Keratinocyte (primary cell): ENCODE results near the gene TFPI.

Experiments
- EZH2 ChIP-seq: IDR thresholded peaks from one replicate; pipeline ENCODE4 v1.6.1; 2012; ENCODE audit warnings: inconsistent platforms, mild to moderate bottlenecking, low read length, moderate library complexity
- TF ChIP-seq, protein P1 (sequence below), 3 experiments: IDR thresholded peaks in 1 of 3; conservative IDR thresholded peaks in 1 of 3; optimal IDR thresholded peaks in 1 of 3; 2 replicates in 2 of 3; 3 replicates in 1 of 3; pipeline versions ENCODE3 to v1.5.1; 2011; ENCODE audit warnings: low read length in 3 of 3, mild to moderate bottlenecking in 3 of 3, moderate library complexity in 2 of 3, control low read depth in 1 of 3, inconsistent platforms in 1 of 3; ENCODE audit not compliant: insufficient read depth in 2 of 3; ENCODE audit errors: extremely low read depth in 1 of 3

DNA sequence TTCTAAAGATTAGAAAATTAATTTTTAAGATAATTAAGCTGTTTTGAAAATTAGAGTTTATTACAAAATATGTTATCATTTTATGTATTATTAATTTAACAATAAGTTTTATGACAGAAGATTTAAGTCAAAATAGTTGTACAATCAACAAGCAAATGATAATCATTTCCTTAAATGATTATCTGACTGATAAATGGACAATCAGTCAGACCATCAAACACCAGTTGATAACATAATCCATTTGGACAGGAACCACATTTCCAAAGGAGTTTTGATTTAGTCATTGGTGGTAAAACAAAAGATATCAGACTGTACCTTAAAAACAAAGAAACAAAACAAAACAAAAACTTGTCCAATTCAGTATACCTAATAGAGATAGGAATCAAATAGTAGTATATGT, 1.9 kb downstream of the TFPI start:
- TF ChIP-seq, protein P1, sequence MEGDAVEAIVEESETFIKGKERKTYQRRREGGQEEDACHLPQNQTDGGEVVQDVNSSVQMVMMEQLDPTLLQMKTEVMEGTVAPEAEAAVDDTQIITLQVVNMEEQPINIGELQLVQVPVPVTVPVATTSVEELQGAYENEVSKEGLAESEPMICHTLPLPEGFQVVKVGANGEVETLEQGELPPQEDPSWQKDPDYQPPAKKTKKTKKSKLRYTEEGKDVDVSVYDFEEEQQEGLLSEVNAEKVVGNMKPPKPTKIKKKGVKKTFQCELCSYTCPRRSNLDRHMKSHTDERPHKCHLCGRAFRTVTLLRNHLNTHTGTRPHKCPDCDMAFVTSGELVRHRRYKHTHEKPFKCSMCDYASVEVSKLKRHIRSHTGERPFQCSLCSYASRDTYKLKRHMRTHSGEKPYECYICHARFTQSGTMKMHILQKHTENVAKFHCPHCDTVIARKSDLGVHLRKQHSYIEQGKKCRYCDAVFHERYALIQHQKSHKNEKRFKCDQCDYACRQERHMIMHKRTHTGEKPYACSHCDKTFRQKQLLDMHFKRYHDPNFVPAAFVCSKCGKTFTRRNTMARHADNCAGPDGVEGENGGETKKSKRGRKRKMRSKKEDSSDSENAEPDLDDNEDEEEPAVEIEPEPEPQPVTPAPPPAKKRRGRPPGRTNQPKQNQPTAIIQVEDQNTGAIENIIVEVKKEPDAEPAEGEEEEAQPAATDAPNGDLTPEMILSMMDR (optimal IDR thresholded peaks at IDR 0.05 in 1 of 3, IDR thresholded peaks at IDR 0.05 in 1 of 3, conservative IDR thresholded peaks at IDR 0.05 in 1 of 3; ENCODE audit: extremely low read depth in 1 of 3, insufficient read depth in 2 of 3, low read length in 3 of 3), result no peak
- TF ChIP-seq EZH2, result no peak
